B cell (primary cell): ENCODE data around the gene PRDM13.

Experiments used
- EZH2 ChIP-seq: IDR thresholded peaks from 2 replicates; pipeline ENCODE4 v1.6.1; 2012; ENCODE audit warnings: borderline replicate concordance, low read depth, mild to moderate bottlenecking, moderate library complexity, low read length; ENCODE audit not compliant: insufficient read depth, poor library complexity, severe bottlenecking
- TF ChIP-seq, protein P1 (sequence below): fragments of 200-600 bp; IDR thresholded peaks from one replicate; pipeline ENCODE4 v1.8.0; 2022; ENCODE audit warnings: antibody characterized with exemption, mild to moderate bottlenecking

- TF ChIP-seq, protein P1, sequence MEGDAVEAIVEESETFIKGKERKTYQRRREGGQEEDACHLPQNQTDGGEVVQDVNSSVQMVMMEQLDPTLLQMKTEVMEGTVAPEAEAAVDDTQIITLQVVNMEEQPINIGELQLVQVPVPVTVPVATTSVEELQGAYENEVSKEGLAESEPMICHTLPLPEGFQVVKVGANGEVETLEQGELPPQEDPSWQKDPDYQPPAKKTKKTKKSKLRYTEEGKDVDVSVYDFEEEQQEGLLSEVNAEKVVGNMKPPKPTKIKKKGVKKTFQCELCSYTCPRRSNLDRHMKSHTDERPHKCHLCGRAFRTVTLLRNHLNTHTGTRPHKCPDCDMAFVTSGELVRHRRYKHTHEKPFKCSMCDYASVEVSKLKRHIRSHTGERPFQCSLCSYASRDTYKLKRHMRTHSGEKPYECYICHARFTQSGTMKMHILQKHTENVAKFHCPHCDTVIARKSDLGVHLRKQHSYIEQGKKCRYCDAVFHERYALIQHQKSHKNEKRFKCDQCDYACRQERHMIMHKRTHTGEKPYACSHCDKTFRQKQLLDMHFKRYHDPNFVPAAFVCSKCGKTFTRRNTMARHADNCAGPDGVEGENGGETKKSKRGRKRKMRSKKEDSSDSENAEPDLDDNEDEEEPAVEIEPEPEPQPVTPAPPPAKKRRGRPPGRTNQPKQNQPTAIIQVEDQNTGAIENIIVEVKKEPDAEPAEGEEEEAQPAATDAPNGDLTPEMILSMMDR, result no peak
- no peak for TF ChIP-seq EZH2
Observed at GRCh38 chr6:99609905-99610489, 3.4 kb downstream of the PRDM13 start.
